ENCODE data around the gene HYAL2.
A peak's percentile ranks its signal among the peaks of the same experiment; 100 is the strongest.

HYAL2 gene

GRCh38 chr3:50292159-50293078 is 30.1 kb downstream of the HYAL2 start, which contains the start of gene IFRD2:
IFRD2 (minus strand) TSS chr3:50292429; CDS start chr3:50292274, 155 bp downstream.
- ATAC-seq = peak; percentile 98
- no peak for TF ChIP-seq ISL1 (CRISPR knock-in tag; IDR thresholded peaks at IDR 0.05)
- no peak for TF ChIP-seq GLIS3 (CRISPR knock-in tag; IDR thresholded peaks at IDR 0.05)
- TF ChIP-seq ZC3H10 (CRISPR knock-in tag; IDR thresholded peaks at IDR 0.05) = no peak
- no peak for TF ChIP-seq CSRNP3 (CRISPR knock-in tag; IDR thresholded peaks at IDR 0.05)
- TF ChIP-seq, protein P1, sequence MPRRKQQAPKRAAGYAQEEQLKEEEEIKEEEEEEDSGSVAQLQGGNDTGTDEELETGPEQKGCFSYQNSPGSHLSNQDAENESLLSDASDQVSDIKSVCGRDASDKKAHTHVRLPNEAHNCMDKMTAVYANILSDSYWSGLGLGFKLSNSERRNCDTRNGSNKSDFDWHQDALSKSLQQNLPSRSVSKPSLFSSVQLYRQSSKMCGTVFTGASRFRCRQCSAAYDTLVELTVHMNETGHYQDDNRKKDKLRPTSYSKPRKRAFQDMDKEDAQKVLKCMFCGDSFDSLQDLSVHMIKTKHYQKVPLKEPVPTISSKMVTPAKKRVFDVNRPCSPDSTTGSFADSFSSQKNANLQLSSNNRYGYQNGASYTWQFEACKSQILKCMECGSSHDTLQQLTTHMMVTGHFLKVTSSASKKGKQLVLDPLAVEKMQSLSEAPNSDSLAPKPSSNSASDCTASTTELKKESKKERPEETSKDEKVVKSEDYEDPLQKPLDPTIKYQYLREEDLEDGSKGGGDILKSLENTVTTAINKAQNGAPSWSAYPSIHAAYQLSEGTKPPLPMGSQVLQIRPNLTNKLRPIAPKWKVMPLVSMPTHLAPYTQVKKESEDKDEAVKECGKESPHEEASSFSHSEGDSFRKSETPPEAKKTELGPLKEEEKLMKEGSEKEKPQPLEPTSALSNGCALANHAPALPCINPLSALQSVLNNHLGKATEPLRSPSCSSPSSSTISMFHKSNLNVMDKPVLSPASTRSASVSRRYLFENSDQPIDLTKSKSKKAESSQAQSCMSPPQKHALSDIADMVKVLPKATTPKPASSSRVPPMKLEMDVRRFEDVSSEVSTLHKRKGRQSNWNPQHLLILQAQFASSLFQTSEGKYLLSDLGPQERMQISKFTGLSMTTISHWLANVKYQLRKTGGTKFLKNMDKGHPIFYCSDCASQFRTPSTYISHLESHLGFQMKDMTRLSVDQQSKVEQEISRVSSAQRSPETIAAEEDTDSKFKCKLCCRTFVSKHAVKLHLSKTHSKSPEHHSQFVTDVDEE (CRISPR knock-in tag; IDR thresholded peaks at IDR 0.05) = peak; percentile 99
- peak; percentile 48; the same call in 1 of the 2 replicates for TF ChIP-seq ZFP30 (CRISPR knock-in tag; IDR thresholded peaks at IDR 0.05)
- TF ChIP-seq PATZ1 (CRISPR knock-in tag; IDR thresholded peaks at IDR 0.05; ENCODE audit: borderline replicate concordance) = no peak
- TF ChIP-seq CSDC2 (CRISPR knock-in tag; IDR thresholded peaks at IDR 0.05) = peak; percentile 93
- TF ChIP-seq OSR1 (CRISPR knock-in tag; IDR thresholded peaks at IDR 0.05) = no peak
- TF ChIP-seq TCF4 (CRISPR knock-in tag; IDR thresholded peaks at IDR 0.05; ENCODE audit: borderline replicate concordance) = no peak
- TF ChIP-seq, protein P2, sequence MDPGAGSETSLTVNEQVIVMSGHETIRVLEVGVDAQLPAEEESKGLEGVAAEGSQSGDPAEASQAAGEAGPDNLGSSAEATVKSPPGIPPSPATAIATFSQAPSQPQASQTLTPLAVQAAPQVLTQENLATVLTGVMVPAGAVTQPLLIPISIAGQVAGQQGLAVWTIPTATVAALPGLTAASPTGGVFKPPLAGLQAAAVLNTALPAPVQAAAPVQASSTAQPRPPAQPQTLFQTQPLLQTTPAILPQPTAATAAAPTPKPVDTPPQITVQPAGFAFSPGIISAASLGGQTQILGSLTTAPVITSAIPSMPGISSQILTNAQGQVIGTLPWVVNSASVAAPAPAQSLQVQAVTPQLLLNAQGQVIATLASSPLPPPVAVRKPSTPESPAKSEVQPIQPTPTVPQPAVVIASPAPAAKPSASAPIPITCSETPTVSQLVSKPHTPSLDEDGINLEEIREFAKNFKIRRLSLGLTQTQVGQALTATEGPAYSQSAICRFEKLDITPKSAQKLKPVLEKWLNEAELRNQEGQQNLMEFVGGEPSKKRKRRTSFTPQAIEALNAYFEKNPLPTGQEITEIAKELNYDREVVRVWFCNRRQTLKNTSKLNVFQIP (CRISPR knock-in tag; IDR thresholded peaks at IDR 0.05; ENCODE audit: borderline replicate concordance, low read depth) = no peak
- no peak for TF ChIP-seq ARNTL (CRISPR knock-in tag; IDR thresholded peaks at IDR 0.05; ENCODE audit: borderline replicate concordance, low read depth)
- TF ChIP-seq, protein P3, sequence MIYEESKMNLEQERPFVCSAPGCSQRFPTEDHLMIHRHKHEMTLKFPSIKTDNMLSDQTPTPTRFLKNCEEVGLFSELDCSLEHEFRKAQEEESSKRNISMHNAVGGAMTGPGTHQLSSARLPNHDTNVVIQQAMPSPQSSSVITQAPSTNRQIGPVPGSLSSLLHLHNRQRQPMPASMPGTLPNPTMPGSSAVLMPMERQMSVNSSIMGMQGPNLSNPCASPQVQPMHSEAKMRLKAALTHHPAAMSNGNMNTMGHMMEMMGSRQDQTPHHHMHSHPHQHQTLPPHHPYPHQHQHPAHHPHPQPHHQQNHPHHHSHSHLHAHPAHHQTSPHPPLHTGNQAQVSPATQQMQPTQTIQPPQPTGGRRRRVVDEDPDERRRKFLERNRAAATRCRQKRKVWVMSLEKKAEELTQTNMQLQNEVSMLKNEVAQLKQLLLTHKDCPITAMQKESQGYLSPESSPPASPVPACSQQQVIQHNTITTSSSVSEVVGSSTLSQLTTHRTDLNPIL (CRISPR knock-in tag; IDR thresholded peaks at IDR 0.05; ENCODE audit: low read depth) = no peak
- peak; percentile 31; the same call in 1 of the 2 replicates for TF ChIP-seq ZNF8 (CRISPR knock-in tag; IDR thresholded peaks at IDR 0.05)
- peak; percentile 59; the same call in 1 of the 2 replicates for TF ChIP-seq ZNF70 (CRISPR knock-in tag; IDR thresholded peaks at IDR 0.05)
- peak; percentile 94 for TF ChIP-seq SNAI2 (CRISPR knock-in tag; IDR thresholded peaks at IDR 0.05)
- no peak; the same call in 1 of the 2 replicates for TF ChIP-seq ZNF565 (CRISPR knock-in tag; conservative IDR thresholded peaks at IDR 0.05; ENCODE audit: low read depth)
- no peak for TF ChIP-seq BACH2 (CRISPR knock-in tag; IDR thresholded peaks at IDR 0.05; ENCODE audit: borderline replicate concordance)
- TF ChIP-seq RARB (CRISPR knock-in tag; IDR thresholded peaks at IDR 0.05) = no peak
- TF ChIP-seq PPARA (CRISPR knock-in tag; IDR thresholded peaks at IDR 0.05; ENCODE audit: borderline replicate concordance) = no peak
- peak; percentile 86 for TF ChIP-seq ZFP3 (CRISPR knock-in tag; IDR thresholded peaks at IDR 0.05)
- TF ChIP-seq ESRRG (CRISPR knock-in tag; IDR thresholded peaks at IDR 0.05) = no peak
- no peak for TF ChIP-seq TOX (CRISPR knock-in tag; IDR thresholded peaks at IDR 0.05; ENCODE audit: borderline replicate concordance)

Data from SK-N-SH treated with all-trans-retinoic acid at 6 μM for 48 hours (cell line).